GM23338 (cell line): ENCODE data around the gene RCOR1. TPM values are rescaled to one million over a fixed set of nuclear protein-coding genes. Genes with fewer than 3 reads are reported as not detected.

Source experiments
- ATAC-seq: fragments of 200-7000 bp; cut with Tn5 transposase; 3 replicates; pipeline ENCODE4 v1.9.1; 2020
- DNase-seq: peaks from one replicate; pipeline ENCODE4 v3.0.0-alpha.2; 2015; ENCODE audit warnings: low spot score
- H2AFZ ChIP-seq: fragments of 200-600 bp; sonication (generic); 2 replicates; pipeline ENCODE4 v1.8.0; 2016; ENCODE audit warnings: antibody characterized with exemption, mild to moderate bottlenecking, moderate library complexity
- H3F3A ChIP-seq: fragments of 200-600 bp; sonication (generic); replicated peaks from 2 replicates; pipeline ENCODE4 v1.8.0; 2017; ENCODE audit warnings: antibody characterized with exemption, mixed run types, low read depth
- H3K27ac ChIP-seq: fragments of 200-600 bp; sonication (generic); 2 replicates; pipeline ENCODE4 v1.6.1; 2016; ENCODE audit warnings: low read depth
- H3K27me3 ChIP-seq: fragments of 200-600 bp; sonication (generic); 2 replicates; pipeline ENCODE4 v1.8.0; 2016; ENCODE audit warnings: mild to moderate bottlenecking, mixed run types, moderate library complexity; ENCODE audit not compliant: insufficient read depth
- H3K36me3 ChIP-seq: fragments of 200-600 bp; sonication (generic); 2 replicates; pipeline ENCODE4 v1.8.0; 2016; ENCODE audit warnings: mild to moderate bottlenecking; ENCODE audit not compliant: insufficient read depth
- H3K4me1 ChIP-seq: fragments of 200-600 bp; sonication (generic); 2 replicates; pipeline ENCODE4 v1.8.0; 2016; ENCODE audit warnings: mild to moderate bottlenecking, moderate library complexity; ENCODE audit not compliant: insufficient read depth
- H3K4me2 ChIP-seq: fragments of 200-600 bp; sonication (generic); 2 replicates; pipeline ENCODE4 v1.7.1; 2017; ENCODE audit warnings: mixed run types
- H3K4me3 ChIP-seq: fragments of 200-600 bp; sonication (generic); 2 replicates; pipeline ENCODE4 v1.6.1; 2016; ENCODE audit warnings: mixed run types
- H3K79me2 ChIP-seq: fragments of 200-600 bp; sonication (generic); replicated peaks from 2 replicates; pipeline ENCODE4 v1.8.0; 2017; ENCODE audit warnings: mild to moderate bottlenecking; ENCODE audit not compliant: insufficient read depth
- H3K9me2 ChIP-seq: fragments of 200-600 bp; sonication (generic); 2 replicates; pipeline ENCODE4 v1.8.0; 2017; ENCODE audit not compliant: insufficient read depth
- H4K20me1 ChIP-seq: fragments of 200-600 bp; sonication (generic); replicated peaks from 2 replicates; pipeline ENCODE4 v1.8.0; 2017; ENCODE audit warnings: mild to moderate bottlenecking; ENCODE audit not compliant: insufficient read depth
- H3K27ac Mint-ChIP-seq: 2 replicates; pipeline ENCODE4 v1.8.0; 2020; ENCODE audit warnings: inconsistent platforms, mild to moderate bottlenecking, moderate library complexity, mixed read lengths
- H3K27me3 Mint-ChIP-seq: 3 replicates; pipeline ENCODE4 v1.8.0; 2022; ENCODE audit warnings: low read depth, mild to moderate bottlenecking, moderate library complexity, mixed read lengths, inconsistent platforms; ENCODE audit not compliant: insufficient read depth, poor library complexity
- H3K36me3 Mint-ChIP-seq: 3 replicates; pipeline ENCODE4 v1.8.0; 2021; ENCODE audit warnings: low read depth, mild to moderate bottlenecking, inconsistent platforms, moderate library complexity, mixed read lengths
- H3K4me1 Mint-ChIP-seq: 3 replicates; pipeline ENCODE4 v1.8.0; 2020; ENCODE audit warnings: mild to moderate bottlenecking, inconsistent platforms, mixed read lengths
- H3K4me3 Mint-ChIP-seq: 3 replicates; pipeline ENCODE4 v1.8.0; 2021; ENCODE audit warnings: moderate library complexity, mild to moderate bottlenecking, inconsistent platforms, mixed read lengths
- H3K9me3 Mint-ChIP-seq: 3 replicates; pipeline ENCODE4 v1.8.0; 2020; ENCODE audit warnings: moderate library complexity, mild to moderate bottlenecking, inconsistent platforms, mixed read lengths
- CREB1 ChIP-seq: fragments of 250-450 bp; sonication (Bioruptor Pico); IDR thresholded peaks from 2 replicates; pipeline ENCODE4 v1.5.0; 2020; ENCODE audit warnings: low read depth, mild to moderate bottlenecking, moderate library complexity
- ETS1 ChIP-seq: IDR thresholded peaks from 2 replicates; pipeline ENCODE4 v1.6.1; 2016; ENCODE audit warnings: antibody characterized with exemption
- EZH2 ChIP-seq: fragments of 200-600 bp; sonication (generic); IDR thresholded peaks from one replicate; pipeline ENCODE4 v1.8.0; 2017; ENCODE audit warnings: antibody characterized with exemption, mild to moderate bottlenecking, low read depth; ENCODE audit not compliant: unreplicated experiment
- EZH2phosphoT487 ChIP-seq: fragments of 200-600 bp; sonication (generic); IDR thresholded peaks from one replicate; pipeline ENCODE4 v1.8.1; 2018; ENCODE audit warnings: antibody characterized with exemption; ENCODE audit not compliant: unreplicated experiment
- JUNB ChIP-seq: IDR thresholded peaks from one replicate; pipeline ENCODE4 v1.6.1; 2016; ENCODE audit warnings: antibody characterized with exemption; ENCODE audit not compliant: unreplicated experiment
- NANOG ChIP-seq: IDR thresholded peaks from 2 replicates; pipeline ENCODE4 v1.6.1; 2016; ENCODE audit warnings: antibody characterized with exemption, borderline replicate concordance
- POLR2AphosphoS5 ChIP-seq: IDR thresholded peaks from 2 replicates; pipeline ENCODE4 v1.6.1; 2016; ENCODE audit warnings: antibody characterized with exemption, low read depth
- REST ChIP-seq: IDR thresholded peaks from one replicate; pipeline ENCODE4 v1.6.1; 2018; ENCODE audit warnings: antibody characterized with exemption; ENCODE audit not compliant: unreplicated experiment
- STAT1 ChIP-seq: IDR thresholded peaks from one replicate; pipeline ENCODE4 v1.6.1; 2016; ENCODE audit warnings: antibody characterized with exemption; ENCODE audit not compliant: unreplicated experiment
- ZNF114 ChIP-seq: fragments of 250-450 bp; sonication (Bioruptor Pico); IDR thresholded peaks from 2 replicates; pipeline ENCODE4 v1.5.0; 2020; ENCODE audit warnings: mild to moderate bottlenecking, moderate library complexity
- ZNF331 ChIP-seq: fragments of 250-450 bp; sonication (Bioruptor Pico); IDR thresholded peaks from 2 replicates; pipeline ENCODE4 v1.5.0; 2020; ENCODE audit warnings: low read depth, mild to moderate bottlenecking, moderate library complexity
- ZNF462 ChIP-seq: fragments of 250-450 bp; sonication (Bioruptor Pico); IDR thresholded peaks from 2 replicates; pipeline ENCODE4 v1.5.0; 2020; ENCODE audit warnings: mild to moderate bottlenecking, moderate library complexity
- polyA plus RNA-seq: library from polyadenylated mRNA; unstranded; fragments of >200 nt; fragmentation: Nextera tagmentation; extraction: Ambion mirVana; gene quantifications from 2 replicates; pipeline ENCODE4 v1.2.1, GENCODE V29; 2016
- total RNA-seq: library from RNA; depleted of rRNA; stranded (reverse); fragments of >200 nt; shearing (Covaris generic); gene quantifications from 2 replicates; pipeline ENCODE4 v1.2.3, GENCODE V29; 2014

The RCOR1 gene
- total and polyA plus RNA-seq, 2 experiments from 2014 or later: 7.6 to 26.1 TPM

GRCh38 chr14:102736956-102737355 is 144.5 kb downstream of the RCOR1 start:
- Histone ChIP-seq H3K4me1 (no peaks in the 10 kb centered on the region), H3K27ac (no peak overlapping the region), H3K4me3 (no peak overlapping the region), H2AFZ (no peak overlapping the region), H3K4me2 (no peak overlapping the region), H4K20me1 (no peaks in the 10 kb centered on the region; the same call in 1 of the 2 replicates), H3K79me2 (no peaks in the 10 kb centered on the region), H3K9me2 (no peaks in the 10 kb centered on the region), H3F3A (no peaks in the 10 kb centered on the region), H3K27me3 (no peaks in the 10 kb centered on the region), H3K36me3 (no peaks in the 10 kb centered on the region; the same call in 1 of the 2 replicates)
- Mint-ChIP-seq H3K36me3 (peaks cover 12% of the 10 kb centered on the region; the same call in 2 of the 3 replicates), H3K9me3 (peaks cover 19% of the 10 kb centered on the region; the same call in 2 of the 3 replicates), H3K4me1 (no peaks in the 10 kb centered on the region), H3K27ac (no peak overlapping the region), H3K4me3 (no peak overlapping the region), H3K27me3 (peaks cover 16% of the 10 kb centered on the region)
- no peak for ATAC-seq
- TF ChIP-seq ZNF462 (no peak), POLR2AphosphoS5 (no peak), STAT1 (no peak), ZNF114 (CRISPR knock-in tag) (no peak), EZH2phosphoT487 (no peak), ETS1 (no peak), CREB1 (CRISPR knock-in tag) (no peak), ZNF331 (CRISPR knock-in tag) (no peak), EZH2 (no peak), NANOG (no peak), JUNB (no peak), REST (no peak)
- DNase-seq: no peak
